Fibroblast of mammary gland (primary cell): ENCODE data around the gene STK39.

Experiments used
- DNase-seq: peaks from one replicate; pipeline ENCODE4 v3.0.0-alpha.2; 2010; ENCODE audit warnings: low read depth
- H3K4me3 ChIP-seq: 2 replicates; pipeline ENCODE4 v1.5.1; 2011; ENCODE audit warnings: low read depth, mild to moderate bottlenecking, low read length, moderate library complexity; ENCODE audit not compliant: control insufficient read depth
- TF ChIP-seq, protein P1 (sequence below): conservative IDR thresholded peaks from 2 replicates; pipeline ENCODE4 v1.5.1; 2011; ENCODE audit warnings: low read depth, low read length, inconsistent platforms; ENCODE audit not compliant: control insufficient read depth, insufficient read depth

STK39 gene

DNA sequence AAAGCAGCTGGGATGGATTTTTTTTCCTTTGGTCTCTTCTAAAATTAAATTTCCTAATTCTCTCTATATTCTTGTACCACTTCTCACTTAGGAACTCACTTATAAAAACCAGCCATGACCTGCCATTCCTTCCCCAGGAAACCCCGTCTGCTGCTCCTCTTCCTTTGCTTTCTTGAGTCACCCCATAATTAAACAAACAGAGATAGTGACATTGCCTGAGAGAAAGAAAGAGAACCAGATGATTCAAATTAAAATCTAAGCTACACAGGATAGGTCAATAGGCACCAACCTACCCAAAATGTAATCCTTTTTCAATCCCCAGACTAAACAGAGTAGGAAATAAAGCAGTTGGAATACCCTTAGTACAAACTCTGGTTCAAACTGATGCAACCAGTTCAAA lies 9.7 kb downstream of the STK39 start:
- no peak overlapping the region for H3K4me3 ChIP-seq
- TF ChIP-seq, protein P1, sequence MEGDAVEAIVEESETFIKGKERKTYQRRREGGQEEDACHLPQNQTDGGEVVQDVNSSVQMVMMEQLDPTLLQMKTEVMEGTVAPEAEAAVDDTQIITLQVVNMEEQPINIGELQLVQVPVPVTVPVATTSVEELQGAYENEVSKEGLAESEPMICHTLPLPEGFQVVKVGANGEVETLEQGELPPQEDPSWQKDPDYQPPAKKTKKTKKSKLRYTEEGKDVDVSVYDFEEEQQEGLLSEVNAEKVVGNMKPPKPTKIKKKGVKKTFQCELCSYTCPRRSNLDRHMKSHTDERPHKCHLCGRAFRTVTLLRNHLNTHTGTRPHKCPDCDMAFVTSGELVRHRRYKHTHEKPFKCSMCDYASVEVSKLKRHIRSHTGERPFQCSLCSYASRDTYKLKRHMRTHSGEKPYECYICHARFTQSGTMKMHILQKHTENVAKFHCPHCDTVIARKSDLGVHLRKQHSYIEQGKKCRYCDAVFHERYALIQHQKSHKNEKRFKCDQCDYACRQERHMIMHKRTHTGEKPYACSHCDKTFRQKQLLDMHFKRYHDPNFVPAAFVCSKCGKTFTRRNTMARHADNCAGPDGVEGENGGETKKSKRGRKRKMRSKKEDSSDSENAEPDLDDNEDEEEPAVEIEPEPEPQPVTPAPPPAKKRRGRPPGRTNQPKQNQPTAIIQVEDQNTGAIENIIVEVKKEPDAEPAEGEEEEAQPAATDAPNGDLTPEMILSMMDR = no peak
- no peak for DNase-seq

DNA sequence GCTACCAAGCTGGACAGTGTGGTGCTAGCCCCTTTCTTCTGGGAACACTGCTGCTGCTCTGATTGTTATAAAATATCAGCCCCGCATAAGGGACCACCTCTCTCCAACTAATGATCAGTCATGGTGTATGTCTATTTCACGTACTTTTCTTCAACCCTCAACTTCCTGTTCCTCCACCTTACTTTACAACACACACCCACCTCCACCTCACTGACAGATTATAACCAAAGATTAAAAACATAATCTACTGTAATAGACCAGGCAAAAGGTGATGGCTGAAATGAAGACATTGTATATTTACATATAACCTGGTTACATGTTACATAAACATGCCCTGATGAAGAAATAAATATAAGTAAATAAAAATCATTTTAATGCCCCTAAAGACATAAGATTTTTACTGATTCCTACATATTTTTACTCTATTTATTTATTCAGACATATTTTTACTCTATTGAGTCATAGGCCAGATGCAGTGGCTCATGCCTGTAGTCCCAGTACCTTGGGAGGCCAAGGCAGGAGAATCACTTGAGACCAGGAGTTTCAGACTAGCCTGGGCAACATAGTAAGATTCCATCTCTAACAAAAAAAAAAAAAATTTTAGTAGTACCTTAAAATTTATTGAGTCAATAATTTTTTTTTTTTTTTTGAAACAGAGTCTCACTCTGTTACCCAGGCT lies 12.8 kb downstream of the STK39 start:
- no peak for DNase-seq
- TF ChIP-seq, protein P1 = no peak
- H3K4me3 ChIP-seq = no peak overlapping the region

GRCh38 chr2:168233726-168234406 lies 13.5 kb downstream of the STK39 start:
- TF ChIP-seq, protein P1 = no peak
- no peak for DNase-seq
- H3K4me3 ChIP-seq = no peak overlapping the region

GRCh38 chr2:168233166-168233565 lies 14.2 kb downstream of the STK39 start:
- TF ChIP-seq, protein P1 = no peak
- no peak for DNase-seq
- H3K4me3 ChIP-seq = no peak overlapping the region

GRCh38 chr2:168231609-168232241 lies 15.7 kb downstream of the STK39 start:
- no peak for DNase-seq
- TF ChIP-seq, protein P1 = no peak

DNA sequence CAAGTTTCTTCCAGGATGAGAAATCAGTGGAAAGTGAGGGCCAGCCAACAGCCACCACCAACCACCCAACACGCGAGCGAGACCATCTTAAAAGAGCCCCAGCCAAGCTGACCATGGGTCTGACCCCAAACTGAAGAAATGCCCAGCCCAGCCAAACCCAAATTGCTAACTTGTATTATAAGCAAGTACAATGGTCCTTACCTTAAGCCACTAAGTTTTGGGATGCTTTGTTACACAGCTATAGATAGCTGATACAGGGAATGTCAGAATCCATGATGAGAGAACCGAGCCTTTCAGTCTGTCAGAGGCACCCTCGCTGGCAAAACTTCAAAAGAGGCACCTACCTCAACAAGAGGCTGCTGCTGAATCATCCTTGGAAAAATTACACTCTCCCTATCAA lies 17.0 kb downstream of the STK39 start:
- no peak overlapping the region for H3K4me3 ChIP-seq
- TF ChIP-seq, protein P1 = no peak
- DNase-seq = no peak

More at GRCh38 chr2:168231609-168232241, 15.7 kb downstream of the STK39 start:
- no peak overlapping the region for H3K4me3 ChIP-seq
